Stomach (tissue), 9 donors: Measurements from ENCODE around the gene KSR2. TPM values are rescaled to one million over a fixed set of nuclear protein-coding genes. Genes with fewer than 3 reads are reported as not detected.
A peak's percentile ranks its signal among the peaks of the same experiment; 100 is the strongest.

Experiments used
- DNase-seq, 2 donors: peaks; one replicate each; pipeline versions ENCODE4 v3.0.0 to v3.0.0-alpha.2; 2013 to 2019
- H3K27ac ChIP-seq, 5 donors: fragments of 200-600 bp in 4 of 5; sonication (generic) in 4 of 5; one replicate each; pipeline ENCODE4 v1.5.1; 2013 to 2019; ENCODE audit warnings: mild to moderate bottlenecking in 1 of 5, moderate library complexity in 1 of 5
- H3K27me3 ChIP-seq, 3 donors: fragments of 200-600 bp; sonication (generic); one replicate each; pipeline ENCODE4 v1.5.1; 2017 to 2019; ENCODE audit warnings: mixed run types in 1 of 3
- H3K36me3 ChIP-seq, 4 donors: fragments of 200-600 bp; sonication (generic); 1 replicate in 3 of 4; 2 replicates in 1 of 4; pipeline ENCODE4 v1.5.1; 2016 to 2019
- H3K4me1 ChIP-seq, 4 donors: fragments of 200-600 bp; sonication (generic); one replicate each; pipeline ENCODE4 v1.5.1; 2016 to 2019
- H3K4me3 ChIP-seq, 4 donors: fragments of 200-600 bp; sonication (generic) in 3 of 4; one replicate each; pipeline ENCODE4 v1.5.1; 2016 to 2019; ENCODE audit warnings: mild to moderate bottlenecking in 1 of 4
- H3K9me3 ChIP-seq, 4 donors: fragments of 200-600 bp; sonication (generic); one replicate each; pipeline ENCODE4 v1.5.1; 2016 to 2019
- CTCF ChIP-seq, 7 experiments: fragments of 450-650 bp in 4 of 7; fragments of 200-600 bp in 3 of 7; sonication (generic) in 3 of 7; IDR thresholded peaks; one replicate each; pipeline ENCODE4 v1.5.1; 2016 to 2019; ENCODE audit warnings: antibody characterized with exemption in 7 of 7, control low read depth in 2 of 7, mild to moderate bottlenecking in 1 of 7
- EP300 ChIP-seq: sonication (generic); formaldehyde crosslinking; IDR thresholded peaks from one replicate; pipeline ENCODE4 v1.6.1; 2017; ENCODE audit warnings: antibody characterized with exemption
- POLR2A ChIP-seq, 4 donors: fragments of 450-650 bp; IDR thresholded peaks; one replicate each; pipeline ENCODE4 v1.6.1; 2016; ENCODE audit warnings: antibody characterized with exemption in 4 of 4, control low read depth in 2 of 4, mild to moderate bottlenecking in 1 of 4, moderate library complexity in 1 of 4
- POLR2AphosphoS5 ChIP-seq, 3 donors: sonication (generic); formaldehyde crosslinking; IDR thresholded peaks; one replicate each; pipeline ENCODE4 v1.6.1; 2016; ENCODE audit warnings: antibody characterized with exemption in 3 of 3
- WGBS, 5 donors: extraction: QIAGEN DNeasy Blood & Tissue Kit in 3 of 5; methylation state at CpG; one replicate each; pipeline versions ENCODE4 v1.1.5 to v1.1.7; 2013 to 2018; 5-methylcytosine and 5-hydroxymethylcytosine counted together
- intact Hi-C: fragments of 100-400 bp; cut with DNase I; formaldehyde crosslinking; loops from one replicate; pipeline ENCODE4 v1.15.1; 2023; ENCODE audit warnings: low total_unique reads
- polyA plus RNA-seq, 3 donors: library from polyadenylated mRNA; stranded (reverse); fragments of 200-250 nt; gene quantifications; one replicate each; pipeline ENCODE4 v1.2.3, GENCODE V29; 2013
- total RNA-seq, 5 donors: library from RNA; depleted of rRNA; stranded (reverse); fragments of >200 nt; gene quantifications; one replicate each; pipeline versions ENCODE4 v1.1.0 to v1.2.3, GENCODE V29; 2014 to 2016
- donor health status: healthy with polysubstance abuse.
- donor health status: Bipolar disorder and iron deficiency.
- donor health status: healthy.

The KSR2 gene
- total and polyA plus RNA-seq, 8 donors = 0.03 to 1.4 (median 0.26) TPM; not detected in 2

- Histone ChIP-seq H3K4me3 (no peak overlapping the region), H3K36me3 (no peaks in the 10 kb centered on the region), H3K27me3 (peaks cover 0 to 31% (median 12%) of the 10 kb centered on the region in 3 donors), H3K9me3 (peaks cover 0 to 10% (median 4%) of the 10 kb centered on the region in 4 donors), H3K4me1 (no peaks in the 10 kb centered on the region), H3K27ac (no peak overlapping the region)
- WGBS, 5 donors = 12 to 18% (median 18%) methylated on average over 2 of the region's 2 CpGs
- peak in 1 of 2 donors; percentile 72 for DNase-seq
- no peak for TF ChIP-seq EP300
- TF ChIP-seq POLR2A (IDR thresholded peaks at IDR 0.05) = no peak
- TF ChIP-seq POLR2AphosphoS5 (IDR thresholded peaks at IDR 0.05) = no peak
- peak in 5 of 7 experiments; percentile 48 to 84 (median 70) for TF ChIP-seq CTCF (IDR thresholded peaks at IDR 0.05)
- intact Hi-C loops = no loop called here
Observed at GRCh38 chr12:117850048-117850447, 118.7 kb downstream of the KSR2 start.

- no peaks in the 10 kb centered on the region for H3K4me1 ChIP-seq
- no peak for DNase-seq
- no peak overlapping the region for H3K4me3 ChIP-seq
- intact Hi-C loops = no loop called here
- no peaks in the 10 kb centered on the region for H3K36me3 ChIP-seq
- WGBS, 5 donors = 45 to 53% (median 50%) methylated on average over 5 of the region's 5 CpGs
- peaks cover 0 to 34% (median 12%) of the 10 kb centered on the region in 3 donors for H3K27me3 ChIP-seq
- peaks cover 0 to 18% (median 12%) of the 10 kb centered on the region in 4 donors for H3K9me3 ChIP-seq
- TF ChIP-seq EP300 (no peak), POLR2AphosphoS5 (IDR thresholded peaks at IDR 0.05) (no peak), POLR2A (IDR thresholded peaks at IDR 0.05) (no peak), CTCF (IDR thresholded peaks at IDR 0.05) (no peak)
- H3K27ac ChIP-seq = no peak overlapping the region
Observed at GRCh38 chr12:117847371-117847770, 121.4 kb downstream of the KSR2 start.

GRCh38 chr12:117845271-117845904 lies 123.4 kb downstream of the KSR2 start:
- Histone ChIP-seq H3K27me3 (peaks cover 0 to 52% (median 12%) of the 10 kb centered on the region in 3 donors), H3K9me3 (peaks cover 0 to 18% (median 12%) of the 10 kb centered on the region in 4 donors), H3K27ac (no peak overlapping the region), H3K4me1 (no peaks in the 10 kb centered on the region), H3K36me3 (no peaks in the 10 kb centered on the region), H3K4me3 (no peak overlapping the region)
- 68 to 88% (median 78%) methylated on average over 7 of the region's 7 CpGs for WGBS, 5 donors
- no peak for DNase-seq
- intact Hi-C loops = no loop called here
- no peak for TF ChIP-seq POLR2A (IDR thresholded peaks at IDR 0.05)
- TF ChIP-seq POLR2AphosphoS5 (IDR thresholded peaks at IDR 0.05) = no peak
- no peak for TF ChIP-seq EP300
- no peak for TF ChIP-seq CTCF (IDR thresholded peaks at IDR 0.05)

GRCh38 chr12:117844114-117844830 lies 124.5 kb downstream of the KSR2 start:
- intact Hi-C loops = no loop called here
- no peak overlapping the region for H3K4me3 ChIP-seq
- peaks cover 0 to 18% (median 12%) of the 10 kb centered on the region in 4 donors for H3K9me3 ChIP-seq
- TF ChIP-seq POLR2AphosphoS5 (IDR thresholded peaks at IDR 0.05) (no peak), POLR2A (IDR thresholded peaks at IDR 0.05) (no peak), CTCF (IDR thresholded peaks at IDR 0.05) (no peak), EP300 (no peak)
- no peak overlapping the region for H3K27ac ChIP-seq
- no peaks in the 10 kb centered on the region for H3K4me1 ChIP-seq
- WGBS, 5 donors = 85 to 93% (median 90%) methylated on average over 1 of the region's 1 CpG
- DNase-seq = no peak
- no peaks in the 10 kb centered on the region for H3K36me3 ChIP-seq
- H3K27me3 ChIP-seq = peaks cover 0 to 62% (median 12%) of the 10 kb centered on the region in 3 donors
